Myocyte (in vitro differentiated cells): ENCODE results near the gene MZT2B. TPM values are rescaled to one million over a fixed set of nuclear protein-coding genes. Genes with fewer than 3 reads are reported as not detected.
"Not testable (repeated sequence)": the region's sequence is repeated elsewhere in the genome, so short reads cannot be mapped to it uniquely, and the experiment has no call there.

Source experiments
- DNase-seq: peaks from one replicate; pipeline ENCODE4 v3.0.0-alpha.2; 2012; ENCODE audit warnings: low read depth
- polyA plus RNA-seq: library from polyadenylated mRNA; unstranded; fragments of >200 nt; gene quantifications from one replicate; pipeline ENCODE4 v1.2.1, GENCODE V29; 2012; ENCODE audit warnings: missing spikeins
- total RNA-seq: library from RNA; depleted of rRNA; stranded (reverse); fragments of >200 nt; gene quantifications from 2 replicates; pipeline ENCODE4 v1.2.3, GENCODE V29; 2014

The MZT2B gene, protein sequence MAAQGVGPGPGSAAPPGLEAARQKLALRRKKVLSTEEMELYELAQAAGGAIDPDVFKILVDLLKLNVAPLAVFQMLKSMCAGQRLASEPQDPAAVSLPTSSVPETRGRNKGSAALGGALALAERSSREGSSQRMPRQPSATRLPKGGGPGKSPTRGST
- total RNA-seq = 55.7 and 65.8 TPM in 2 replicates
- 153 TPM for polyA plus RNA-seq

DNA sequence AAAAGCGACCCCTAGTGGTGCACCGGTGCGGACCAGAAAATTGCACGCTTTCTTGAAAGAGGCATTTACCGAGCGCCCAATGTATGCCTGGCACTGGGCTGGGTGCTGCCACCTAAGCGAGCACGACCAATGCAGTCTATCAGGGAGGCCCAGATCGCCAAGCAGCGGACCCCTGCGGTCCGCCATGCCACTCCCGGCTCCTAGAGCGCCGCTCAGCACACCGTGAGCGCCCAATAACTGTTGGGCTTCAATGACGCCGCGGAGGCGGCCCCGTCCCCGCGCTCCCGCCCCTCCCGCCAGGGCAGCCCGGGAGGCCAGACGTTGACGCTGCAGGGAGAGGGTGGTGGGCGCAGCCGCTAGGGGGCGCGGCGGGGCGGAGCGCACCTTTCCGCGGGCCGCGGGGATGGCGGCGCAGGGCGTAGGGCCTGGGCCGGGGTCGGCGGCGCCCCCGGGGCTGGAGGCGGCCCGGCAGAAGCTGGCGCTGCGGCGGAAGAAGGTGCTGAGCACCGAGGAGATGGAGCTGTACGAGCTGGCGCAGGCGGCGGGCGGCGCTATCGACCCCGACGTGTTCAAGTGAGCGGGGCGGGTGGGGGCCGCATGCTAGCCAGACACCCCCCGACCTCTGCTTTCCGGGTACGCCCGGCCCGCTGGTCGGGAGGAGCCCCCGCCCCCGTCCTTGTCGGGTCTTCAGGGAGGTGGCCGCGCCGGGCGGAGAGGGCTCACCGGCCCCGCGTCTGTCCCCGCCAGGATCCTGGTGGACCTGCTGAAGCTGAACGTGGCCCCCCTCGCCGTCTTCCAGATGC, at the start of gene MZT2B:
TSS of gene MZT2B (plus strand) at position 383 of the 803 bp plus-strand sequence. CDS start at position 404, 21 bp downstream.
- DNase-seq = peak; percentile 83

DNA sequence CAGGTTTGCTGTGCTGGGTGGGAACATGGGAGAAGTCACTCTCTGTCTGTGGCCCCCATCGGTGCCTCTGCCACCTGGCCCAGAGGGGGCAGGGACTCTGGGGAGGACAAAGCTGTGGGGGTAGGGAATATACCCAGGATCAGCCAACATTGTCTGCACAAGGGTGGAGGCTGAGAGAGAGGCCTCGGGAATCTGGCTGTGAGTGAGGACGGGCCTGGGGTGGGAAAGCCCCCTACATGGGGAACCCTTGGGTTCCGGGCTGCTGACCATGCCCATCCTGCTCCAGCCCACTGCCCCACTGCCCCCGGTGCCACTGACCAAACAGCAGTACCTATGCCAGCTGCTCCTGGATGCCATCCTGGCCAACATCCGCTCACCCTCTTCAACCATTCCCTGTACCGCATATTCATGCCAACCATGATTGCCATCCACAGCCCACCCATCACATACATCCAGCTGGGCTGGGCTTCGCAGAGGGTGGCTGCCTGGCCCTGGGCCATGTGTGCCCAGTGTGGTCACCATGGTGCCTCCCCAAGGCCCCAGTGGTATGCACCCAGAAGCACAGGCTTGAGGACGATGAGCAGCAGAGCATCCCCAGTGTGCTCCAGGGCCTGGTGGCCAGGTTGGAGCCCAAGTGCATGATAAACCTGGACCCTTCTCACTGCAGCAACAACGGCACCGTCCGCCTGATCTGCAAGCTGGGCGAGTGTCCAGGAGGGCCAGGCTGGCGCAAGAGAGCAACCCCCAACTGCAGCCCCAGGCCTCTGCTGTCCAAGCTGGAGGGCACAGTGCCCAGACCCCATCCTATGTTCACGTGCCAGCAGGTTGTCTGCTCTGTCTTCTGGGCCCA, 46.1 kb upstream of the MZT2B start:
- no peak for DNase-seq

DNA sequence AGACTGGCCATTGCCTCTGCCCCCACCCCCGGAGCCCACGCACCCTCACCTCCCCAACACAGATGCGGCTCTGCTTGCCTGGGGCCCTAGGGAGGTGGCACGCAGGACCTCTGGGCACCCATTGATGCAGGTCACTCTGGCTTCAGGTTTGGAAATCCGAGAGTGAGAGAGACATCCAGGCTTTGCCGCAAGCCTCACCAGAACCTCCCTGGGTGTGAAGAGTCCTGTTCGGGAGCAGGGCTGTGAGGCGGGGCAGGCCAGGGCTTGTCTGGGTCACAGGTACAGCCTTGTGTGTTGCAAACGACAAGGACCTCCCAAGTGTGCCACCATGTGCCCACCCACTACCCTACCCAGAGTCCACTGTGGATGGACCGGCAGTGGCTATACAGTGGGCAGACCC, 45.5 kb upstream of the MZT2B start:
- DNase-seq = not testable (repeated sequence)

DNA sequence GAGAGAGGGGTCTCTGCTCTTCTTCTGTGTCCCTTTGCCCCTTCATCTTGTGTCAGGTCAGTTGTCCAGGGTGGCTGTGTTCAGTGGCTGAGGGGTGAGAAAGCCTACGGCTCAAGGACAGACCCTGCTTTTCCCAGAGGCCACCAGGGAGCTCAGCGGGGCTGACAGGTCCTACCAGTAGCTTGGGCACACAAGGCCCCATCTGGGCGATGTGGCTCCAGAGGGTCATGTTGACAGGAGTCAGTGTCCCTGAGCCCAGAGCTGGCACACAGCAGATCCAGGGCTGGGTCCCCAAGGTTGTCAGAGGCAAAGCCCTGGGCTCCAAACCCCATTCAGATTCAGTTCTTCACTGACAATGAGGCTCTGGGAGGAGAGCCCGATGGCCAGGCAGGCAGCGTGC, 44.9 kb upstream of the MZT2B start:
- DNase-seq = not testable (repeated sequence)

DNA sequence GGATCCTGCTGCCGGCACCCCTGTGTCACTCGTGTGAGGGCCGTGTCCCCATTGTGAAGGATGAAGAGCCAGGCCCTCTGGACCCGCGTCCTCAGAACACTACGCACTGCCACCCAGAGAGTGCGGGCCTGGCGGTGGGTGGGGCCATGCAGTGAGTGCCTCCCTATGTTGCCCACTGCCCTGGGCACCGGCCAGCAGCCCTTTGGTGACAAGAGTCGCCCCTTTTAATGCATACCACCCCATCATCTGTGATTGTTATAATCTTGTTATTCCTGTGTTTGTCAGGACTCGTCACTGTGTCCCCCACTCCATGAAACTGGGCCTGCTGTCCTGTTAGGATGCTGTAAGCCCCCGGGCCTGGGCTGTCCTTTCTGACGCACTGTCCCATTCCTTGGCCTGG, 43.7 kb upstream of the MZT2B start:
- DNase-seq = not testable (repeated sequence)

DNA sequence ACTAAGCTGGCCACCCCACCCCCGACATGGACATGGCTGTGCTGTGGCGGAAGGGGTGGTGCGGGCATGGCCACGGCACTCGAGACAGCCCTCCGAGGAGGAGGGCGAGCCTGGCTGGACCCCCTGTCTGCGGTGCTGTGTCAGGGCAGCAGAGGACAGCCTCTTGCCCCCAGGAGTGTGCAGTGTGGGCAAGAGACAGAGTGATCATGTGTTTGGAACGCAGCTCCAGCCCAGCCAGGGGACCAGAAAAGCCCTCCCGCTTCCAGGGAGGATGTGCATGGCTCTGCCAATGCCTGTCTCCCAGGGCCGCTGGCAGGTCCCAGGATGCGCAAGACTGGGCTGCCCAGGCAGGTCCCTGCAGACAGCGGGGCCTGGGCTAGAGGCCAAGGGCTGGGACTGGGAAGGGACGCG, 43.2 kb upstream of the MZT2B start:
- not testable (repeated sequence) for DNase-seq

DNA sequence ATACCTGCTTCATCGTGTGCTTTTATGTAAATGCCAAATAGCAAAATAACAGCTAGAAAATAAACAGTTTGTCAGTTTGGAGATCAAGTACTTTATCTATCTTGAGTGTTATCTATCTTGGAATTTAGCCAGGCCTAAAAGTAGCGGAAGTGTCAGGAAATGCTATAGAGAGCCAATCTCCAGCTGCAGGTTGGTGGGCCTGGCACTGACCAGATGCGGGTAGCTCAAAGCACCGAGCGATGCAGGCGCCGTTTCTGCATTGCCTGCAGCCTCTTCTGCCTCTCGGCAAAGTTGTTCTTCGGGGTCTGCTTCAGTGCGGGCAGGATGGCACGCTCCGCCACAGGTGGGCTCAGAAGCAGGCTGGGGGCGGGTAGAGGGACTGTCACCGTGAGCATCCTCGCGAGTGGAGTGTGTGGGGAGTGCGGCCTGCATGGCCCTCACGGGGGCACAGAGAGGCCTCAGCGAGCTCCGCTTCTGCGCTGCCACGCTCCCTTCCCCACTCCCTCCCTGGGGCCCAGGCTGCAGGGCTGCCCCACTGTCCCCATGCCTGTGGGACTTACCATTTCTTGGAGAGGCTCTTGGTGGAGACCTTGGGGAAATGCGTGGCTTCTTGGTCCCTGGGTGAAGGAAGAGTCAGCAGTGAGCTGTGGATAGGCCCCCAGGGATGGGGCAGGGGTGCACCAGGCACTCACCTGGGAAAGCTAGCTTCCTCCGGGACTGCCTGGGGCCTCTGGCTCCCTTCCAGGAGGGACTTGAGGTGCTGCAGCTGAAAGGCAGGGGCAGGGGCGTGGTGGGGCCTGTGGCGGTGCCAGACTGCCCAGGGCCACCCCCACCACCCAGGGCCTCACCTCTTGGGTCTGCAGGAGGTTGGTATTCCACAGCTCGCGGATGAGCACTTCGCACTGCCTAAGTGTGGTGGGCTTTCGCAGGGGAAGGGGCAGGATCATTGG, 42.5 kb upstream of the MZT2B start:
- DNase-seq = not testable (repeated sequence)

DNA sequence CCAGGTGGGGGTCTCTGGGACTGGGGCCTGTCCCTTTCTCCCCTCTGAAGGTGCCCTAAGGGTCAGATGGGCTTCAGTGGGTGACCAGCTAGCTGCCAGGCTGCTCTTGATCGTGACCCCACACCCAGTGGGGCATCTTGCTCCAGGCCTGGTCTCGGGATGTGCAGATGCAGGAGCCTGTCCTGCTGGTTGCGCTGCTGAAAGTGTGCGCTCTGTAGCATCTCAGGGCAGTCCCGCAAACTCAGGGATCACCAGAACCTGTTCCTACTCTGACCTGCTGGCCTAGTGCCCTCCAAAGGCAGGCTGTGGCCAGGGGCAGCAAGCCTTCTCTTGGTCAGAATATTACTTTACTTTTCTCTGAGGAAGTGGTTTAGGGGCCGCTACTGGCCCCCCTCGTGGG, 41.5 kb upstream of the MZT2B start:
- DNase-seq = not testable (repeated sequence)

DNA sequence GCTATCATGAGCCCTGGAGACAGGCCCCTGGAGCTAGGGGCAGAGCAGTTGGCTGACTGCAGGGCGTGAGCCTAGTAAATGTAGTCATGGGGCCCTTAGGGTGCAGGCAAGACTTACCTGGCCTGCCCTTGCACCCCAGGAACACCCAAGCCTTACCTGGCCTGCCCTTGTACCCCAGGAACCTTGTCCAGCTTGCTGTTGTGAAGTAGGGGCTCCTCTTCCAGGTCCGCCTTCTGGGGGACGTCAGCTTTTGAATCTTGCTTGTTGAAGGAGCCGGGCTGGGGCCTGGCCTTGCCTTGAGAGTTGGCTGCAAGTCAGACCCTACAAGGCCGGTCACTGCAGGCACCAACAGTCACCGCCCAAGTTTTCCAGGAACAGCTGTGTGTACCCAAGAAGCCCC, 41.1 kb upstream of the MZT2B start:
- not testable (repeated sequence) for DNase-seq

DNA sequence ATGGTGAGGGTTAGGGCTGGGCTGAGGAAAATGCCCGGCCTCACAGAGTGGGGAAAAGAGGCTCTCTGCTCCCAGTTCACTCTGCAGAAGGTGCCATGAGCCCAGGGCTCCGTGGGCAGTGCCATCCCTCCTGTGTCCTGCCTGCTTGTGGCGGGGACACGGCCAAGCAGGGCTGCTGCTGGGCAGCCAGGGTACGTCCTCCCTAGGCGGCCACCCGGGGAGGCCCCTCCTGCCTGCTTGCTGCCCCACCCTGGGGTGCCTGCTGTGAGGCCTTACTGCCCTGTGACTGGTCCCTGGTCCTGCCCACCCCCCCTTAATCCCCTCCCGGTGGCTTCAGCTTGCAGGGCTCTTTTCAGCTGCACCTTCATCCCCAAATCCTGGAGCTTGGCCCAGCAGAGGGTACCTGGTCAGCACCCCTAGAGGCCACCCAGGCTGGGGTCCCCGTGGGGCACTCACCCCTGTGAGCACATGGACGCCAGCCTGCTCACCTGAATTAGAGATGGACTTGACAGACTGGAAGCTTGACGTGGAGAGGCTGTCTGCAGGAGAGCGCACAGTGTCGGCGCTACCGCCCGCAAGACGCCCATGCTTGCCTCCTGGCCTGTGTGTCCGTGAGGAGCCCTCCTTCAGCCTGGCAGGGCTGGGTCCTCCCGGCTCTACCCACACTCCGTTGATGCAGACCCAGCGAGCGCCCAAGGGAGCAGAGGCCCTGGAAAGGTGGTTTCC, 40.3 kb upstream of the MZT2B start:
- not testable (repeated sequence) for DNase-seq

DNA sequence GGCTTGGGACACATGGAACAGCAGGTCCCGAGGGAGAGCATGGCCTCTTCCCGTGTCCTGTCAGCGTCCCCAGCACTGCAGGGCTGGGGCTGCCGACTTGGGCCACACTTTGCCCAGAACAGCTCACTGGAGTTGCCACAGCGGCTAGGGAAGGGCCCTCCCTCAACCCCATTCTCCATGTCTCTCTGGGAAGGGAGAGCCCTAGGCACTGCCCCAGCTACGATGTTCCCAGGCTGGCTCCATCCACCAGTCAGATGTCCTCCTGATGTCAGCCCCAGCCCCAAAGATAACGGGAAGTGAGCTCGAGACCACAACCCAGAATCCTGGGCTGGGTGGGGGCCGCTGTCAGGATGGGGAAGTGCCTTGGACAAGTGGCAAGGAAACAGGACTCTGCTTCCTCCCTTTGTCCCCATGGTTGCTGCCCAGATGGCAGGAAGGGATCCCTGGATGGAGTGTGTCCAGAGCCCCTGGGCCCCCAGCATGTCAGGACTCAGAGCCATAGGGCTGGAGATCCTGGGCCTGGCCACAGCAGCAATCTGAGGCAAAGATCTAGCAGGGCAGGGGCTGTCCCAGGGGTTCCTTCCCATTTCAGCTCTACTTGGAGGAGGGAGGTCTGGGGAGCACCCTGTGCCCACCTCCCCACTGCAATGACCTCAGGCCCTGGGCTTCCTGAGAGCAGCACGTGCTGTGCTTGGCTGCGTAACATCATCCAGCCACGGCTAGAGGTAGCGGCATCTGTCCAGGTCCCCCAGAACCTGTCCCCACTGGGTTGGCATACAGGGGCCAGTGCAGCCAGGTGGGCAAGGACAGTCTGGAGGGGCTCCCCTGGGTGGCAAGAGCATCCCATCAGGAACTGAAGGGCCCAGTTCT, 39.4 kb upstream of the MZT2B start:
- DNase-seq = not testable (repeated sequence)

DNA sequence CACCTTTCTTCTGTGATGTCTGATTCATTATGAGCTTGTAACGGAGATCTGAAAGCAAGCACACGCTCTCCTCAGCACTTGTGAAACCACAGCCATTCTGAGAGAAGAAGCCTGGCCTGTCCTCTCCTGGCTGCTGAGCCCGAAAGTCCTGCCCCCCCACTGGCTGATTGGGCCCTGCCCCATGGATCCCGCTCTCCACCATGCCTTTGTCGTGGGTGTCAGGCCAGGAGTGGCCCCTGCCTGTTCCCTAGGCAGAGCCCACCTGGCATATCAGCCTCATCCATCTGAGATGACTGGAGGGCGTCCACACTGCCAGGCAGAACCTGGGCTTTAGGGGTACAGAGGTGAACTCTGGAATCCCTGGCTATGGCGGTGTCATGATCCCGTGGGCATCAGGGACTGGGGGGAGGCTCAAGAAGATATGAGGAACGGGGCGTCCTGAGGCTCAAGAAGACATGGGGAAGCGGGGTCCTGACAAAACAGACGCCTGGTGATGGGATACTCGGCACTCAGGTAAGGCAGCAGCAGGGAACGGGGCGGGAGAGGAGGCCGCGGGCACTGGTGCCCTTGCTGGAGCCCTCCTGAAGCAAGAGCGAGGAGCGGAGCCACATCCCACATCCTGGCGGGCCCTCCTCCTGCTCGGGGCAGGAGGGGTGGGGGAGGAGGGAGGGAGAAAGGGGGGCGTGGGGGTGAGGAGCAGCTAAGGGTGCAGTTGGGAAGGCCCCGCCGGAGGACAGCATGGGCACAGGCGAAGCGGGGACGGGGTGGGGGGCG, 38.6 kb upstream of the MZT2B start:
- DNase-seq = not testable (repeated sequence)

DNA sequence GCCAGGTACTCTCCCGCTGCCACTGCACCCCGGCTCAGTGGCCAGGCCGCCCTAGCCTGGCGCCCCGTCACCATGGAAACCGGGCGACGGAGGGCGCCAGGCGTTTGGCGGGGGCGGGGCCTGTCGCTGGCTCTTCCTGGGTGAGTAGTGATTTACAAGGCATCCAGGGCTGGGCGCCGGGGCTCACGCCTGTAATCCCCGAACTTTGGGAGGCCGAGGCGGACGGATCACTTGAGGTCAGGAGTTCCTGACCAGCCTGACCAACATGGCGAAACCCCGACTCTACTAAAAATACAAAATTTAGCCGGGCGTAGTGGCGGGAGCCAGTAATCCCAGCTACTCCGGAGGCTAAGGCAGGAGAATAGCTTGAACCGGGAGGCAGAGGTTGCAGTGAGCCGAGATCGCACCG, 37.1 kb upstream of the MZT2B start, which contains the start of gene CCDC74B:
TSS of gene CCDC74B (minus strand) at position 107 of the 409 bp plus-strand sequence. CDS start 116 bp downstream, outside the sequence.
- peak; percentile 45 for DNase-seq

DNA sequence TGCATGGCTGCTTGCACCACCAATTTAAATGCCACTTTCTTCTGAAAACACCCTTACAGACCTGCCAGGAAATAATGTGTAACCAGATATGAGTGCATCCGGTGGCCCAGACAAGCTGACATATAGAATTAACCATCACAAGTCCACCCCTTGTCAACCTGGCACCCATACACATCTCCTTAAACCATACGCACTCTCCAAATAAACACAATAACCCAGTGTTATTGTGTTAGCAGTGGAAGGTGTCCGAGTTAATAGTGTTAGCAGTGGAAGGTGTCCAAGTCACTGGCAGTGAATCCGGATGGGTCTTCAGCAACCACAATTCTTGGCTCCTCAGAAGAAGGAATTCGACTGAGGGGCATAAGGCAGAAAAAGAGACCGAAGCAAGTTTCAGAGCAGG, 33.5 kb upstream of the MZT2B start:
- not testable (repeated sequence) for DNase-seq

DNA sequence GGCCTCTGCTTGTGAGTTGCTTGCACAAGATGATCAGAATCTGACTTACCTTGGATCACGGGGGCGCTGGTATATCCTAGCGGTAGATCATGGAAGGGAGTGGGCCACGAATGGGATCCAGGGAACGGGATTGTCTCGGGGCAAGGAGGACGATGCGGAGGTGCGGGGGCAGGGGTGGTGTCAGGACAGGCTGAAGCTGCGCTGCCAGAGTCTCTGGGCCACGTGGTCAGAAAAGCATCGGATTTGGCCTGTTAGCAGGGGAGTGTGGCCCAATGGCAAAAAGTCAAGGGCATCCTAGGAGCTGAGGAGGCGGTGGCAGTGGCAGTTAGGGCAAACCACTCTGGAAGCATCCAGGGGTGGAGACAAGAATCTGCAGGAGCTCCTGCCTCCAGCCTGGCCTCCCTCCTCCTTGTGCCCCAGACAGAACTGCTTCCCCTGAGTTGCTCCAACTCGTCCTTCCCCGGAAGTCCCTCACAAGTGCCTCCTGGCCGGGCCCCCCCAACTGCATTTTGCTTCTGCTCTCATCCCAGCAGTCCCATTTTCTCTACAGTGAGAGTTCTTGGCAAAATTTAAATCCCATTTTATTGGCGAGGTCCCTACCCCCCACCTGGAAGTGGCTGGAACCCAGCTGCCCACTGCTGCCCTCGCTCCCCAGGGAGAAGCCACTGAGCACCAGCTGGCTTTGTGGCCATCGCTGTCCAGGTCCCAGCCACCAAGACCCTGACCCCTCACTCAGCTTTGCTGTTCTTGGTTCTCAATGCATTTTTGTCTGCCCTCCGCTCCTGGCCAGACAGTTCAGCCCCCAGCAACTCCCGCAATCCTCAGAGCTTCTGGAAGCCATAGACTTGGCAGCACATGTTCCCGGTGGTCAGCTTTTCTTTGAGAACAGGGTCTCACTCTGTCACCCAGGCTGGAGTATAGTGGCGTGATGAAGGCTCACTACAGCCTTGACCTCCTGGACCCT, 31.6 kb upstream of the MZT2B start:
- no peak for DNase-seq

DNA sequence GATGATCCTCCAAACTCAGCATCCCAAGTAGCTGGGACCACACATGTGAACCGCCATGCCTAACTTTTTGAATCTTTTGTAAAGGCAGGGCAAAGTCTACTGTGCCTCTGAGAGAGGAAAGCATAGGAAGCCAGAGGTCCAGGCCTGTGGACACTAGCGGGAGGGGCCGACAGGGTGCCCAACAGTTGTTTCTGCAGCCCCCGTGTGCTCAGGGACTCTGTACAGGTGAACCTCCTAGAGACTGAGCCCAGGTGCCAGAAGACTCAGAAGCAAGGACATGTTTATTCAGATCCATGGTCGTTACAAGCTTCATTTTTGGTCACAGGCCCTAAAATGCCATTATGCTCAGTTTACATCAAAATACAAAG, 30.9 kb upstream of the MZT2B start:
- not testable (repeated sequence) for DNase-seq
